HCT116 (cell line): ENCODE results near the gene GPR15. TPM values are rescaled to one million over a fixed set of nuclear protein-coding genes. Genes with fewer than 3 reads are reported as not detected.

Source experiments
- ATAC-seq: fragments of 200-7000 bp; cut with Tn5 transposase; 2 replicates; pipeline ENCODE4 v1.9.1; 2020; ENCODE audit warnings: mild to moderate bottlenecking, moderate library complexity
- BruUV-seq: library from RNA; stranded (reverse); fragments of 400-500 nt; replicated peaks from 2 replicates; lab custom pipeline; 2021; lab: Mats Ljungman, UMichigan
- CTCF ChIA-PET: fragments of 300-600 bp; sonication (Branson Sonifier 250); formaldehyde crosslinking; loops from one replicate; lab custom pipeline; 2021; ENCODE audit warnings: antibody characterized with exemption; lab: Charles Lee
- POLR2A ChIA-PET: fragments of 300-600, 350-600 bp; sonication (Branson Sonifier 250); formaldehyde crosslinking; loops from one replicate; lab custom pipeline; 2021; ENCODE audit warnings: antibody characterized with exemption; lab: Charles Lee
- RAD21 ChIA-PET, 2 experiments: fragments of 300-600 bp; sonication (Branson Sonifier 250); formaldehyde crosslinking; loops; one replicate each; lab custom pipeline; 2023; ENCODE audit warnings: low total read pairs in 2 of 2; ENCODE audit not compliant: uncharacterized antibody in 2 of 2, unreplicated experiment in 2 of 2, low non-redundant PET in 1 of 2; lab: Charles Lee
- DNase-seq: peaks from one replicate; pipeline ENCODE4 v3.0.0-alpha.2; 2010; ENCODE audit warnings: low read depth, low spot score
- H2AFZ ChIP-seq: fragments of 200-600 bp; shearing (Covaris generic), sonication (generic); 2 replicates; pipeline ENCODE4 v1.6.1; 2017; ENCODE audit warnings: low read depth, mixed run types, mixed read lengths, antibody characterized with exemption, low read length; ENCODE audit not compliant: poor library complexity, severe bottlenecking
- H3K27ac ChIP-seq: 2 replicates; pipeline ENCODE4 v1.5.1; 2012; ENCODE audit warnings: low read depth, low read length
- H3K27me3 ChIP-seq: fragments of 200-600 bp; sonication (generic); 2 replicates; pipeline ENCODE4 v1.6.1; 2016; ENCODE audit warnings: mixed run types, low read length, mixed read lengths; ENCODE audit not compliant: insufficient read depth
- H3K36me3 ChIP-seq, 2 experiments: fragments of 200-500 bp in 1 of 2; fragments of 200-600 bp in 1 of 2; sonication (Bioruptor generic) in 1 of 2; sonication (generic) in 1 of 2; 2 replicates each; pipeline versions ENCODE4 v1.5.1 to v1.6.1; 2014 to 2016; ENCODE audit warnings: low read length in 2 of 2, inconsistent platforms in 1 of 2, mixed read lengths in 1 of 2, mixed run types in 1 of 2; ENCODE audit not compliant: insufficient read depth in 2 of 2, control insufficient read depth in 1 of 2
- H3K4me1 ChIP-seq, 2 experiments: fragments of 200-600 bp in 1 of 2; sonication (generic) in 1 of 2; 2 replicates each; pipeline versions ENCODE4 v1.5.1 to v1.6.1; 2012 to 2017; ENCODE audit warnings: low read length in 2 of 2, inconsistent platforms in 1 of 2, mild to moderate bottlenecking in 1 of 2, mixed read lengths in 1 of 2, mixed run types in 1 of 2, moderate library complexity in 1 of 2; ENCODE audit not compliant: insufficient read depth in 2 of 2, control insufficient read depth in 1 of 2
- H3K4me2 ChIP-seq: fragments of 200-600 bp; sonication (generic); 2 replicates; pipeline ENCODE4 v1.6.1; 2017; ENCODE audit warnings: mixed run types, low read length, mixed read lengths
- H3K4me3 ChIP-seq, 2 experiments: fragments of 200-600 bp in 1 of 2; sonication (generic) in 1 of 2; replicated peaks in 1 of 2; 2 replicates each; pipeline ENCODE4 v1.5.1; 2011 to 2016; ENCODE audit warnings: low read length in 2 of 2, control low read depth in 1 of 2, low read depth in 1 of 2, mild to moderate bottlenecking in 1 of 2, mixed read lengths in 1 of 2, mixed run types in 1 of 2
- H3K79me2 ChIP-seq: fragments of 200-600 bp; sonication (generic); 2 replicates; pipeline ENCODE4 v1.6.1; 2017; ENCODE audit warnings: mild to moderate bottlenecking, mixed run types, low read length, moderate library complexity, mixed read lengths; ENCODE audit not compliant: insufficient read depth
- H3K9ac ChIP-seq: fragments of 200-600 bp; sonication (generic); 2 replicates; pipeline ENCODE4 v1.6.1; 2016; ENCODE audit warnings: low read length, mixed read lengths
- H3K9me2 ChIP-seq: fragments of 200-600 bp; sonication (generic), shearing (Covaris generic); 2 replicates; pipeline ENCODE4 v1.6.1; 2017; ENCODE audit warnings: mixed run types, mild to moderate bottlenecking, moderate library complexity; ENCODE audit not compliant: insufficient read depth
- H3K9me3 ChIP-seq, 2 experiments: fragments of 200-500 bp in 1 of 2; fragments of 200-600 bp in 1 of 2; sonication (Bioruptor generic) in 1 of 2; sonication (generic) in 1 of 2; 2 replicates each; pipeline ENCODE4 v1.6.1; 2014 to 2017; ENCODE audit warnings: low read length in 2 of 2, mixed read lengths in 2 of 2, inconsistent platforms in 1 of 2, low read depth in 1 of 2, mild to moderate bottlenecking in 1 of 2, mixed run types in 1 of 2, moderate library complexity in 1 of 2; ENCODE audit not compliant: control insufficient read depth in 1 of 2, insufficient read depth in 1 of 2
- H4K20me1 ChIP-seq: fragments of 200-600 bp; sonication (generic), shearing (Covaris generic); 2 replicates; pipeline ENCODE4 v1.6.1; 2017; ENCODE audit warnings: mixed run types, mild to moderate bottlenecking, moderate library complexity; ENCODE audit not compliant: insufficient read depth
- FOSL1 ChIP-seq: IDR thresholded peaks from 2 replicates; pipeline ENCODE4 v1.6.1; 2012; ENCODE audit warnings: low read depth
- JUND ChIP-seq: IDR thresholded peaks from 2 replicates; pipeline ENCODE4 v1.6.1; 2012
- POLR2A ChIP-seq: IDR thresholded peaks from 2 replicates; pipeline ENCODE4 v1.7.0; 2011; ENCODE audit warnings: borderline replicate concordance; ENCODE audit not compliant: insufficient read depth, insufficient read length; ENCODE audit errors: extremely low read depth
- POLR2AphosphoS5 ChIP-seq: IDR thresholded peaks from 2 replicates; pipeline ENCODE4 v1.6.1; 2011; ENCODE audit warnings: mild to moderate bottlenecking, low read depth, low read length, moderate library complexity
- SRF ChIP-seq: IDR thresholded peaks from 2 replicates; pipeline ENCODE4 v1.6.1; 2012; ENCODE audit warnings: low read depth
- TCF7L2 ChIP-seq: IDR thresholded peaks from 2 replicates; pipeline ENCODE4 v1.7.0; 2011; ENCODE audit warnings: borderline replicate concordance, inconsistent platforms; ENCODE audit not compliant: insufficient read depth, insufficient read length; ENCODE audit errors: extremely low read depth
- intact Hi-C: fragments of 100-400 bp; cut with micrococcal nuclease; formaldehyde crosslinking; loops from 2 replicates; pipeline ENCODE4 v1.10.0; 2022
- total RNA-seq: library from RNA; stranded (reverse); gene quantifications from one replicate; pipeline ENCODE4 v1.2.1, GENCODE V29; 2021; ENCODE audit not compliant: unreplicated experiment
- TF ChIP-seq, protein P1 (sequence below): IDR thresholded peaks from 2 replicates; pipeline ENCODE4 v1.6.1; 2011; ENCODE audit warnings: mild to moderate bottlenecking, low read length, moderate library complexity; ENCODE audit not compliant: insufficient replicate concordance; ENCODE audit errors: extremely low read depth

The GPR15 gene
- total RNA-seq, 1 experiment from 2014 or later = 1.1 TPM

GRCh38 chr3:98501863-98502576 lies 29.8 kb upstream of the GPR15 start:
- ATAC-seq = no peak
- BruUV-seq = no TSS peak
- TF ChIP-seq POLR2A (no peak), SRF (no peak), FOSL1 (no peak), TCF7L2 (no peak), POLR2AphosphoS5 (no peak)

GRCh38 chr3:98504539-98504938 lies 27.2 kb upstream of the GPR15 start:
- no peak overlapping the region for H3K27ac ChIP-seq
- peaks cover 20 to 21% of the 10 kb centered on the region in 2 experiments; a peak in 3 of 4 replicates for H3K4me1 ChIP-seq
- TF ChIP-seq JUND (no peak), POLR2AphosphoS5 (no peak)
- TF ChIP-seq, protein P1, sequence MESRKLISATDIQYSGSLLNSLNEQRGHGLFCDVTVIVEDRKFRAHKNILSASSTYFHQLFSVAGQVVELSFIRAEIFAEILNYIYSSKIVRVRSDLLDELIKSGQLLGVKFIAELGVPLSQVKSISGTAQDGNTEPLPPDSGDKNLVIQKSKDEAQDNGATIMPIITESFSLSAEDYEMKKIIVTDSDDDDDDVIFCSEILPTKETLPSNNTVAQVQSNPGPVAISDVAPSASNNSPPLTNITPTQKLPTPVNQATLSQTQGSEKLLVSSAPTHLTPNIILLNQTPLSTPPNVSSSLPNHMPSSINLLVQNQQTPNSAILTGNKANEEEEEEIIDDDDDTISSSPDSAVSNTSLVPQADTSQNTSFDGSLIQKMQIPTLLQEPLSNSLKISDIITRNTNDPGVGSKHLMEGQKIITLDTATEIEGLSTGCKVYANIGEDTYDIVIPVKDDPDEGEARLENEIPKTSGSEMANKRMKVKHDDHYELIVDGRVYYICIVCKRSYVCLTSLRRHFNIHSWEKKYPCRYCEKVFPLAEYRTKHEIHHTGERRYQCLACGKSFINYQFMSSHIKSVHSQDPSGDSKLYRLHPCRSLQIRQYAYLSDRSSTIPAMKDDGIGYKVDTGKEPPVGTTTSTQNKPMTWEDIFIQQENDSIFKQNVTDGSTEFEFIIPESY = no peak
- ChIA-PET RAD21 (no interaction called here), CTCF (no interaction called here), POLR2A (interaction anchor here (0.7 to 1.8 kb wide), 3 partner anchors 9 to 22 kb away, joined by 4 to 6 read pairs (median 5); no protein-coding TSS in a partner anchor)
- peak overlapping the region; percentile 15; the same call in 1 of the 2 replicates for H3K4me2 ChIP-seq
- H3K36me3 ChIP-seq = no peaks in the 10 kb centered on the region
- DNase-seq (no peak), ATAC-seq (no peak)
- H3K79me2 ChIP-seq = no peaks in the 10 kb centered on the region
- no peaks in the 10 kb centered on the region for H4K20me1 ChIP-seq
- BruUV-seq = no TSS peak
- no peak overlapping the region for H3K9ac ChIP-seq
- H3K9me2 ChIP-seq = no peaks in the 10 kb centered on the region
- H3K9me3 ChIP-seq = no peaks in the 10 kb centered on the region
- H3K27me3 ChIP-seq = no peaks in the 10 kb centered on the region
- H2AFZ ChIP-seq = no peak overlapping the region
- intact Hi-C loops = no loop called here
- no peak overlapping the region for H3K4me3 ChIP-seq

More at GRCh38 chr3:98501863-98502576, 29.8 kb upstream of the GPR15 start:
- intact Hi-C loops = no loop called here
- no peaks in the 10 kb centered on the region for H3K9me3 ChIP-seq
- RAD21 ChIA-PET = no interaction called here
- H3K27me3 ChIP-seq = no peaks in the 10 kb centered on the region
- peaks cover 14 to 16% of the 10 kb centered on the region in 2 experiments; a peak in 3 of 4 replicates for H3K4me1 ChIP-seq
- H3K9ac ChIP-seq = no peak overlapping the region
- H3K27ac ChIP-seq = no peak overlapping the region
- H3K36me3 ChIP-seq = no peaks in the 10 kb centered on the region
- no peak overlapping the region for H2AFZ ChIP-seq
- POLR2A ChIA-PET = interaction anchor here (1.0 kb wide), 1 partner anchor 10 kb away, joined by 3 read pairs; no protein-coding TSS in a partner anchor
- no peaks in the 10 kb centered on the region for H3K9me2 ChIP-seq
- H3K4me2 ChIP-seq = no peak overlapping the region
- no peaks in the 10 kb centered on the region for H4K20me1 ChIP-seq
- CTCF ChIA-PET = no interaction called here
- no peaks in the 10 kb centered on the region for H3K79me2 ChIP-seq
- DNase-seq = no peak
- H3K4me3 ChIP-seq = no peak overlapping the region
